Erythroblast (primary cell): Measurements from ENCODE around the gene ZBTB21.

Experiments used
- GATA1 ChIP-seq: IDR thresholded peaks from 2 replicates; pipeline ENCODE4 v1.6.1; 2011; ENCODE audit warnings: low read depth, mild to moderate bottlenecking, control low read depth, low read length, moderate library complexity
- POLR2A ChIP-seq: IDR thresholded peaks from 2 replicates; pipeline ENCODE4 v1.6.1; 2011; ENCODE audit warnings: mild to moderate bottlenecking, low read length

DNA sequence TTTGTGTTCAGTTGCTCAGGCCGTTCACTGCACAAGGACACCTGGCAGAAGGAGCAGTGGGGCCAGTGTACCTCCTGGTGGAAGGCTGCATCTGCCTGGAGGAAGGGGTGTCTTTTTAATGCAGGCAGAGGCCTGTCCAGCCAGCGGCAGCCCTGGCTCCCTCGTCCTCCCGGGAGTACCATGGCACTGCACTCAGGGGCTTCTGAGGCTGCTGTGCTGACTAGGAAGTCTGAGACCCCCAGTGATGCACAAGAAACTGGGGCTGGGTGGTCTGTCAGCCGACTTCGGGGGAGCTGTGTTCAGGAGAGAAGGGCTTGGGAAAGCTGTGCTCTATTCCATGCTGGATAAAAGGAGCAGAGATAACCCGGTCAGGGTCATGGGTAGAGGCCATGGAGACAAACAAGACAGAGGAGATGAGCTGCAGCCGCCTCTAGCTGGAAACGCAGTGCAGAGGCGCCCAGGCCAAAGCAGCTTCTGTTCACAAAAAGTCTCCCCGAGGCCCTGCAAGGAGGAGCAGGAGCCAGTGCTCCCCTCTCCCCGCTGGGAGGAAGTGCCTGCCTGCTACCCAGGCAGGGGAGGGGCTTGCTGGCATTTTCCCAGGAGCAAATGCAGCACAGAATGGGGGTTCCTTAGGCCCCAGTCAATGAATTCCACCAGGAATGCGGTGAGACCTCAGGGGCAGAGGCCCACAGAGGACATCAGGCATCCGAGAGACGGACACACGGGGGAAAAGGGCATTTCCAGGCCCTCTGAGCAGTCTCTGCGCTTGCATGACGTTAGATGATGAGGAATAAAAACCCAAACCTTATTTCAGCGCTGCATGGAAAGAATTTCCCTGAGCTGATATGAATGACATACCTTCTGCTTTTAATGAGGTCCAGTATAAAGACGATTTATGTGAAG is 39.2 kb downstream of the ZBTB21 start:
- TF ChIP-seq POLR2A (no peak), GATA1 (no peak)
